H1 (cell line): Measurements from ENCODE around the gene LUC7L3. TPM values are rescaled to one million over a fixed set of nuclear protein-coding genes. Genes with fewer than 3 reads are reported as not detected.

ENCODE experiments used
- CTCF ChIA-PET: fragments of 300-600 bp; sonication (Branson Sonifier 250); formaldehyde crosslinking; loops from one replicate; lab custom pipeline; 2021; ENCODE audit not compliant: partially characterized antibody; lab: Charles Lee
- POLR2A ChIA-PET: fragments of 300-600 bp; sonication (Branson Sonifier 250); formaldehyde crosslinking; loops from one replicate; lab custom pipeline; 2021; ENCODE audit warnings: inconsistent platforms; ENCODE audit not compliant: partially characterized antibody; lab: Charles Lee
- DNase-seq, 2 experiments: peaks; one replicate each; pipeline versions ENCODE4 v3.0.0 to v3.0.0-alpha.2; 2010 to 2022; ENCODE audit warnings: low spot score in 2 of 2, low read depth in 1 of 2, mixed read lengths in 1 of 2
- FAIRE-seq: peaks from 2 replicates; lab custom pipeline; 2011; peaks lifted over from hg19 to GRCh38; lab: Jason Lieb, UNC
- H2AFZ ChIP-seq: 2 replicates; pipeline ENCODE4 v1.8.1; 2012; ENCODE audit warnings: low read length, inconsistent platforms
- H2AK5ac ChIP-seq: 2 replicates; pipeline ENCODE4 v1.6.1; 2013; ENCODE audit warnings: low read depth, low read length
- H2BK120ac ChIP-seq: replicated peaks from 2 replicates; pipeline ENCODE3; 2013; ENCODE audit warnings: low read depth, low read length, inconsistent platforms
- H2BK12ac ChIP-seq: 2 replicates; pipeline ENCODE4 v1.6.1; 2013; ENCODE audit warnings: low read depth, low read length
- H2BK15ac ChIP-seq: 2 replicates; pipeline ENCODE4 v1.6.1; 2013; ENCODE audit warnings: low read length
- H2BK20ac ChIP-seq: 2 replicates; pipeline ENCODE4 v1.6.1; 2013; ENCODE audit warnings: low read length
- H2BK5ac ChIP-seq: 2 replicates; pipeline ENCODE4 v1.6.1; 2013; ENCODE audit warnings: low read depth, low read length
- H3K14ac ChIP-seq: 2 replicates; pipeline ENCODE4 v1.6.1; 2013; ENCODE audit warnings: inconsistent platforms; ENCODE audit not compliant: insufficient read length
- H3K18ac ChIP-seq: 2 replicates; pipeline ENCODE4 v1.6.1; 2013; ENCODE audit warnings: low read length; ENCODE audit errors: extremely low read depth
- H3K23ac ChIP-seq: 2 replicates; pipeline ENCODE4 v1.6.1; 2013; ENCODE audit warnings: inconsistent platforms; ENCODE audit not compliant: insufficient read length
- H3K23me2 ChIP-seq: 2 replicates; pipeline ENCODE4 v1.6.1; 2013; ENCODE audit warnings: low read depth, low read length
- H3K27ac ChIP-seq: 2 replicates; pipeline ENCODE4 v1.6.1; 2011; ENCODE audit warnings: low read depth, low read length, inconsistent platforms
- H3K27me3 ChIP-seq, 4 experiments: replicated peaks in 1 of 4; 1 replicate in 1 of 4; 2 replicates in 3 of 4; pipeline versions ENCODE4 v1.6.1 to v1.8.1; 2011 to 2013; ENCODE audit warnings: low read length in 3 of 4, mild to moderate bottlenecking in 3 of 4, inconsistent platforms in 2 of 4, mixed read lengths in 2 of 4, moderate library complexity in 1 of 4; ENCODE audit not compliant: control insufficient read depth in 3 of 4, insufficient read depth in 3 of 4; ENCODE audit errors: extremely low read depth in 1 of 4
- H3K36me3 ChIP-seq, 4 experiments: 2 replicates each; pipeline versions ENCODE4 v1.6.1 to v1.8.1; 2011 to 2013; ENCODE audit warnings: mild to moderate bottlenecking in 4 of 4, low read length in 3 of 4, moderate library complexity in 2 of 4, control low read depth in 1 of 4, inconsistent platforms in 1 of 4; ENCODE audit not compliant: insufficient read depth in 4 of 4, control insufficient read depth in 2 of 4
- H3K4ac ChIP-seq: replicated peaks from 2 replicates; pipeline ENCODE3; 2013; ENCODE audit warnings: low read length, low read depth, mixed read lengths, inconsistent platforms; ENCODE audit not compliant: insufficient read length
- H3K4me1 ChIP-seq, 4 experiments: replicated peaks in 1 of 4; 1 replicate in 1 of 4; 2 replicates in 3 of 4; pipeline versions ENCODE4 v1.6.1 to v1.8.1; 2011 to 2013; ENCODE audit warnings: low read length in 3 of 4, inconsistent platforms in 2 of 4, mixed read lengths in 1 of 4; ENCODE audit not compliant: insufficient read depth in 4 of 4, control insufficient read depth in 3 of 4
- H3K4me2 ChIP-seq, 2 experiments: 2 replicates each; pipeline versions ENCODE4 v1.6.1 to v1.8.1; 2011 to 2013; ENCODE audit warnings: low read depth in 2 of 2, low read length in 2 of 2, control low read depth in 1 of 2, inconsistent platforms in 1 of 2, mild to moderate bottlenecking in 1 of 2; ENCODE audit not compliant: insufficient read depth in 1 of 2
- H3K4me3 ChIP-seq, 4 experiments: fragments of 200-600, 300-600 bp in 1 of 4; sonication (generic), shearing (Covaris generic), sonication (Bioruptor Twin) in 1 of 4; 2 replicates each; pipeline versions ENCODE4 v1.5.1 to v1.8.1; 2011 to 2016; ENCODE audit warnings: low read length in 4 of 4, low read depth in 3 of 4, control low read depth in 2 of 4, inconsistent platforms in 2 of 4, mild to moderate bottlenecking in 2 of 4, mixed read lengths in 1 of 4, moderate library complexity in 1 of 4; ENCODE audit not compliant: insufficient read depth in 2 of 4; ENCODE audit errors: extremely low read depth in 1 of 4
- H3K56ac ChIP-seq: replicated peaks from 2 replicates; pipeline ENCODE3; 2013; ENCODE audit warnings: low read depth, mild to moderate bottlenecking, mixed read lengths, low read length, inconsistent platforms; ENCODE audit not compliant: insufficient read length
- H3K79me1 ChIP-seq: 2 replicates; pipeline ENCODE4 v1.6.1; 2013; ENCODE audit warnings: low read depth, low read length, control low read depth
- H3K79me2 ChIP-seq, 2 experiments: 2 replicates each; pipeline versions ENCODE4 v1.6.1 to v1.8.1; 2012 to 2013; ENCODE audit warnings: low read length in 2 of 2, mild to moderate bottlenecking in 2 of 2, inconsistent platforms in 1 of 2; ENCODE audit not compliant: insufficient read depth in 2 of 2, control insufficient read depth in 1 of 2
- H3K9ac ChIP-seq, 4 experiments: replicated peaks in 1 of 4; 1 replicate in 1 of 4; 2 replicates in 3 of 4; pipeline versions ENCODE4 v1.6.1 to v1.8.1; 2011 to 2013; ENCODE audit warnings: low read depth in 3 of 4, low read length in 3 of 4, control low read depth in 2 of 4, mild to moderate bottlenecking in 2 of 4, moderate library complexity in 2 of 4, inconsistent platforms in 1 of 4; ENCODE audit errors: extremely low read depth in 1 of 4
- H3K9me3 ChIP-seq, 2 experiments: 2 replicates each; pipeline versions ENCODE4 v1.6.1 to v1.8.1; 2012 to 2013; ENCODE audit warnings: mild to moderate bottlenecking in 2 of 2, moderate library complexity in 2 of 2, control low read depth in 1 of 2, inconsistent platforms in 1 of 2, low read depth in 1 of 2, low read length in 1 of 2, mixed read lengths in 1 of 2; ENCODE audit not compliant: insufficient read depth in 2 of 2
- H4K20me1 ChIP-seq, 2 experiments: replicated peaks in 1 of 2; 2 replicates each; pipeline versions ENCODE3 to v1.8.1; 2011 to 2013; ENCODE audit warnings: inconsistent platforms in 2 of 2, low read length in 2 of 2, mild to moderate bottlenecking in 1 of 2; ENCODE audit not compliant: insufficient read depth in 2 of 2, control insufficient read depth in 1 of 2
- H4K5ac ChIP-seq: 2 replicates; pipeline ENCODE4 v1.6.1; 2013; ENCODE audit warnings: low read length, low read depth, mixed read lengths, inconsistent platforms; ENCODE audit not compliant: insufficient read length
- H4K8ac ChIP-seq: 2 replicates; pipeline ENCODE4 v1.8.0; 2013; ENCODE audit warnings: mild to moderate bottlenecking, moderate library complexity, low read length, inconsistent platforms; ENCODE audit not compliant: insufficient read depth; ENCODE audit errors: extremely low read depth
- H4K91ac ChIP-seq: replicated peaks from 2 replicates; pipeline ENCODE3; 2013; ENCODE audit warnings: low read length, mixed read lengths, inconsistent platforms; ENCODE audit not compliant: insufficient read length
- BCL11A ChIP-seq, 2 experiments: IDR thresholded peaks; one replicate each; pipeline ENCODE4 v1.6.1; 2011; ENCODE audit warnings: low read depth in 2 of 2, low read length in 2 of 2, mild to moderate bottlenecking in 2 of 2
- FOSL1 ChIP-seq: IDR thresholded peaks from 2 replicates; pipeline ENCODE4 v1.6.1; 2011; ENCODE audit warnings: mild to moderate bottlenecking, low read depth, low read length, moderate library complexity; ENCODE audit not compliant: insufficient read depth
- GABPA ChIP-seq: IDR thresholded peaks from 2 replicates; pipeline ENCODE4 v1.6.1; 2011; ENCODE audit warnings: mild to moderate bottlenecking, low read length, moderate library complexity, borderline replicate concordance; ENCODE audit not compliant: insufficient read depth
- JUN ChIP-seq: IDR thresholded peaks from 2 replicates; pipeline ENCODE4 v1.6.1; 2011; ENCODE audit warnings: low read depth, mild to moderate bottlenecking, improper control_type of control experiment, low read length
- POLR2AphosphoS5 ChIP-seq: IDR thresholded peaks from 2 replicates; pipeline ENCODE4 v1.6.1; 2011; ENCODE audit warnings: low read depth, low read length
- RFX5 ChIP-seq: IDR thresholded peaks from 2 replicates; pipeline ENCODE4 v1.6.1; 2011; ENCODE audit warnings: low read depth, low read length, improper control_type of control experiment, borderline replicate concordance
- SIRT6 ChIP-seq: IDR thresholded peaks from one replicate; pipeline ENCODE4 v1.7.1; 2012; ENCODE audit warnings: low read length, inconsistent platforms
- SP1 ChIP-seq: IDR thresholded peaks from 2 replicates; pipeline ENCODE4 v1.6.1; 2011; ENCODE audit warnings: low read depth, low read length
- TEAD4 ChIP-seq: IDR thresholded peaks from 2 replicates; pipeline ENCODE4 v1.6.1; 2012; ENCODE audit warnings: low read depth, low read length, inconsistent platforms, mixed read lengths
- WGBS, 2 experiments: shearing (Covaris generic) in 1 of 2; methylation state at CpG; one replicate each; pipeline versions ENCODE4 v1.1.6 to v1.1.7; 2013 to 2015; ENCODE audit warnings: low lambda C conversion rate in 2 of 2, mixed read lengths in 2 of 2, inconsistent platforms in 1 of 2, low coverage in 1 of 2, missing lambda C conversion rate in 1 of 2; ENCODE audit not compliant: insufficient replicate concordance in 2 of 2, insufficient coverage in 1 of 2, insufficient read length in 1 of 2; ENCODE audit errors: extremely low coverage in 1 of 2, missing lambda C conversion rate in 1 of 2; 5-methylcytosine and 5-hydroxymethylcytosine counted together
- long read RNA-seq, 2 experiments: library from RNA in 1 of 2; library from capped mRNA in 1 of 2; stranded (forward); transcript quantifications; one replicate each; pipeline ENCODE4 v2.0.0, GENCODE V29; 2021; ENCODE audit warnings: inconsistent platforms in 1 of 2
- polyA minus RNA-seq, 3 experiments: library from RNA; depleted of rRNA, polyadenylated mRNA; stranded (reverse); fragments of >200 nt; gene quantifications; 1 replicate in 2 of 3; 2 replicates in 1 of 3; pipeline ENCODE4 v1.2.3, GENCODE V29; 2011
- polyA plus RNA-seq, 7 experiments: library from polyadenylated mRNA; depleted of rRNA in 3 of 7; stranded (reverse) in 5 of 7; unstranded in 2 of 7; fragments of >200 nt in 5 of 7; fragments of 200-250 nt in 2 of 7; gene quantifications; 1 replicate in 5 of 7; 2 replicates in 1 of 7; 4 replicates in 1 of 7; pipeline versions ENCODE4 v1.2.1 to v1.2.3, GENCODE V29; 2011 to 2013; ENCODE audit warnings: missing spikeins in 2 of 7, mixed read lengths in 2 of 7
- total RNA-seq: library from RNA; stranded (reverse); fragmentation: NEBNext Ultra II Directional; extraction: Animal tissue kit (Norgen Biotek cat#: 25700); gene quantifications from 2 replicates; pipeline ENCODE4 v1.2.1, GENCODE V29; 2021

LUC7L3 gene
- total RNA-seq (126 and 128 TPM in 2 replicates), polyA plus RNA-seq (2011; rRNA removed) (102 and 103 TPM in 2 replicates), polyA minus RNA-seq (2011; rRNA and poly(A)+ RNA removed) (15.2 and 22.5 TPM in 2 replicates)
- 142 TPM for polyA plus RNA-seq (2011; cell fraction: cytosol; rRNA removed)
- polyA plus RNA-seq (2011; cell fraction: nucleus; rRNA removed): 251 TPM
- polyA plus RNA-seq (2012, experiment 1 of 2): 169 to 344 TPM (median 176 TPM) in 4 replicates
- polyA plus RNA-seq (2012, experiment 2 of 2): 16.5 TPM
- polyA plus RNA-seq (2013, experiment 1 of 2): 286 TPM
- 257 TPM for polyA plus RNA-seq (2013, experiment 2 of 2)
- 26.9 TPM for polyA minus RNA-seq (2011; cell fraction: cytosol; rRNA and poly(A)+ RNA removed)
- polyA minus RNA-seq (2011; cell fraction: nucleus; rRNA and poly(A)+ RNA removed): 128 TPM
- long read RNA-seq, experiment 1, partial matches to known transcripts: 26 of 32 reads
- long read RNA-seq, experiment 1, other reads (novel, unspliced or antisense): 3 of 32 reads
- long read RNA-seq, experiment 2, full-length matches to known transcripts: 40 of 153 reads
- long read RNA-seq, experiment 2, partial matches to known transcripts: 79 of 153 reads
- long read RNA-seq, experiment 2, other reads (novel, unspliced or antisense): 34 of 153 reads

GRCh38 chr17:50719144-50719923 lies at the start of gene LUC7L3:
Gene LUC7L3, plus strand, starts transcription at chr17:50719603. Its CDS starts 130 bp downstream, at chr17:50719733.
- no peaks in the 10 kb centered on the region for H3K79me1 ChIP-seq
- TF ChIP-seq GABPA: no peak
- no peak for TF ChIP-seq SIRT6
- peak; percentile 82 for TF ChIP-seq SP1
- no peak for TF ChIP-seq BCL11A (IDR thresholded peaks at IDR 0.05; ENCODE audit: low read depth in 2 of 2, low read length in 2 of 2)
- TF ChIP-seq FOSL1: no peak
- no peak for TF ChIP-seq JUN
- TF ChIP-seq POLR2AphosphoS5: peak; percentile 83
- TF ChIP-seq TEAD4: no peak
- no peak for TF ChIP-seq RFX5

More at GRCh38 chr17:50719144-50719923, at the start of gene LUC7L3:
- Histone ChIP-seq H3K14ac (peak within 1 kb of the TSS; percentile 87), H3K4ac (peak within 1 kb of the TSS; percentile 92), H2AFZ (no peak within 1 kb of the TSS; the same call in 1 of the 2 replicates), H4K8ac (peak within 1 kb of the TSS; percentile 100), H3K4me2 (peak within 1 kb of the TSS; percentile 75 to 92), H4K20me1 (peaks cover 13 to 23% of the 10 kb centered on the region in 2 experiments), H2BK5ac (peak within 1 kb of the TSS; percentile 98), H3K9me3 (no peaks in the 10 kb centered on the region), H2BK12ac (peak within 1 kb of the TSS; percentile 11; the same call in 1 of the 2 replicates), H3K4me1 (peaks cover 0 to 8% (median 2%) of the 10 kb centered on the region in 4 experiments; a peak in 3 of 7 replicates), H3K79me2 (peaks cover 45 to 49% of the 10 kb centered on the region in 2 experiments), H3K36me3 (0 out of 8 replicates have a peak, but pooled peaks cover 0 to 3% (median 0%) of the 10 kb centered on the region in 4 experiments), H3K23me2 (no peaks in the 10 kb centered on the region), H3K9ac (peak within 1 kb of the TSS; percentile 94 to 100 (median 98)), H2BK15ac (no peak within 1 kb of the TSS), H3K4me3 (peak within 1 kb of the TSS; percentile 60 to 95 (median 94)), H3K23ac (no peak within 1 kb of the TSS), H3K27ac (peak within 1 kb of the TSS; percentile 99), H3K27me3 (no peaks in the 10 kb centered on the region), H3K18ac (peak within 1 kb of the TSS; percentile 99), H4K91ac (peak within 1 kb of the TSS; percentile 97), H2BK120ac (no peak within 1 kb of the TSS), H2AK5ac (no peak within 1 kb of the TSS; the same call in 1 of the 2 replicates), H4K5ac (peak within 1 kb of the TSS; percentile 98), H2BK20ac (no peak within 1 kb of the TSS), H3K56ac (peak within 1 kb of the TSS; percentile 91)
- DNase-seq: peak; percentile 73 to 97
- CTCF ChIA-PET: no interaction called here
- 5% methylated on average over 62 of the region's 76 CpGs; no CpG with 5 or more reads in 1 of the 2 experiments for WGBS, 2 experiments
- FAIRE-seq: no peak
- POLR2A ChIA-PET: interaction anchor here (0.6 to 3.5 kb wide), 26 partner anchors 9 to 447 kb away, joined by 3 to 34 read pairs (median 4); partner anchors contain the start of genes ANKRD40, NME2 and TOB1
